ENCODE results near the gene PCDHGA3. TPM values are rescaled to one million over a fixed set of nuclear protein-coding genes. Genes with fewer than 3 reads are reported as not detected.

PCDHGA3 gene
- total RNA-seq, 2 donors from 2014 or later, result 4.3 TPM; not detected in 1

Other genes with a start within 250 kb of the PCDHGA3 start
- 10 to 100 TPM; 28.4 to 32.1 TPM for gene PCDHB2, start 249.2 kb upstream of the PCDHGA3 start, total RNA-seq
- gene PCDHB3, start 243.4 kb upstream of the PCDHGA3 start, total RNA-seq, result 10 to 100 TPM in 1 of 2 donors, 1 to 10 TPM in 1; 4.3 to 17.7 TPM
- gene PCDHB4, start 222.0 kb upstream of the PCDHGA3 start, total RNA-seq, result 1 to 10 TPM; 1.7 to 3.3 TPM
- 10 to 100 TPM in 1 of 2 donors, 1 to 10 TPM in 1; 2.4 to 43.5 TPM for gene PCDHB5, start 208.6 kb upstream of the PCDHGA3 start, total RNA-seq
- gene PCDHB6, start 193.8 kb upstream of the PCDHGA3 start, total RNA-seq, result 1 to 10 TPM in 1 of 2 donors, under 1 TPM in 1; 0.66 to 2.0 TPM
- gene PCDHB7, start 171.2 kb upstream of the PCDHGA3 start, total RNA-seq, result under 1 TPM; 0.42 to 0.75 TPM
- 1 to 10 TPM in 1 of 2 donors, under 1 TPM in 1; 0.71 to 3.6 TPM for gene PCDHB8, start 166.0 kb upstream of the PCDHGA3 start, total RNA-seq
- 10 to 100 TPM in 1 of 2 donors, 1 to 10 TPM in 1; 9.7 to 14.8 TPM for gene PCDHB16, start 161.4 kb upstream of the PCDHGA3 start, total RNA-seq
- 1 to 10 TPM; 3.2 to 5.1 TPM for gene PCDHB9, start 156.7 kb upstream of the PCDHGA3 start, total RNA-seq
- 1 to 10 TPM; 2.9 to 3.5 TPM for gene PCDHB10, start 151.5 kb upstream of the PCDHGA3 start, total RNA-seq
- 1 to 10 TPM; 2.6 to 4.7 TPM for gene PCDHB11, start 144.2 kb upstream of the PCDHGA3 start, total RNA-seq
- 1 to 10 TPM; 1.6 to 5.0 TPM for gene PCDHB12, start 135.1 kb upstream of the PCDHGA3 start, total RNA-seq
- 1 to 10 TPM; 1.8 to 3.3 TPM for gene PCDHB13, start 129.9 kb upstream of the PCDHGA3 start, total RNA-seq
- gene PCDHB14, start 120.5 kb upstream of the PCDHGA3 start, total RNA-seq, result 1 to 10 TPM; 2.6 to 2.8 TPM
- 1 to 10 TPM; 3.7 to 9.8 TPM for gene PCDHB15, start 98.4 kb upstream of the PCDHGA3 start, total RNA-seq
- under 1 TPM; 0.55 to 0.68 TPM for gene SLC25A2, start 39.8 kb upstream of the PCDHGA3 start, total RNA-seq
- gene TAF7, start 23.0 kb upstream of the PCDHGA3 start, total RNA-seq, result 10 to 100 TPM; 85.4 to 99.0 TPM
- gene PCDHGA1, start 13.3 kb upstream of the PCDHGA3 start, total RNA-seq, result 1 to 10 TPM in 1 of 2 donors, under 1 TPM in 1; 0.38 to 2.2 TPM
- 1 to 10 TPM in 1 of 2 donors, under 1 TPM in 1; 0.09 to 2.0 TPM for gene PCDHGA2, start 5.1 kb upstream of the PCDHGA3 start, total RNA-seq
- gene PCDHGB1, start 6.3 kb downstream of the PCDHGA3 start, total RNA-seq, result 1 to 10 TPM; 1.4 to 6.6 TPM
- gene PCDHGA4, start 11.2 kb downstream of the PCDHGA3 start, total RNA-seq, result 1 to 10 TPM in 1 of 2 donors, under 1 TPM in 1; 0.86 to 5.0 TPM
- gene PCDHGB2, start 16.2 kb downstream of the PCDHGA3 start, total RNA-seq, result 1 to 10 TPM; 1.6 to 5.2 TPM
- 1 to 10 TPM in 1 of 2 donors, under 1 TPM in 1; 0.51 to 3.0 TPM for gene PCDHGA5, start 20.3 kb downstream of the PCDHGA3 start, total RNA-seq
- gene PCDHGB3, start 26.4 kb downstream of the PCDHGA3 start, total RNA-seq, result 1 to 10 TPM in 1 of 2 donors, under 1 TPM in 1; 0.40 to 4.6 TPM
- 1 to 10 TPM in 1 of 2 donors, under 1 TPM in 1; 0.55 to 3.8 TPM for gene PCDHGA6, start 30.1 kb downstream of the PCDHGA3 start, total RNA-seq
- 1 to 10 TPM in 1 of 2 donors, under 1 TPM in 1; 0.40 to 1.9 TPM for gene PCDHGA7, start 38.9 kb downstream of the PCDHGA3 start, total RNA-seq
- 10 to 100 TPM; 10.7 to 13.9 TPM for gene PCDHGB4, start 43.9 kb downstream of the PCDHGA3 start, total RNA-seq
- 1 to 10 TPM; 1.1 to 3.0 TPM for gene PCDHGA8, start 48.8 kb downstream of the PCDHGA3 start, total RNA-seq
- 10 to 100 TPM in 1 of 2 donors, 1 to 10 TPM in 1; 1.3 to 17.3 TPM for gene PCDHGB5, start 54.1 kb downstream of the PCDHGA3 start, total RNA-seq
- gene PCDHGA9, start 58.9 kb downstream of the PCDHGA3 start, total RNA-seq, result 1 to 10 TPM in 1 of 2 donors, under 1 TPM in 1; 0.89 to 7.3 TPM
- 10 to 100 TPM in 1 of 2 donors, 1 to 10 TPM in 1; 8.3 to 10.8 TPM for gene PCDHGB6, start 64.2 kb downstream of the PCDHGA3 start, total RNA-seq
- gene PCDHGA10, start 69.2 kb downstream of the PCDHGA3 start, total RNA-seq, result 10 to 100 TPM in 1 of 2 donors, 1 to 10 TPM in 1; 3.2 to 20.7 TPM
- 10 to 100 TPM; 15.3 to 19.3 TPM for gene PCDHGB7, start 73.8 kb downstream of the PCDHGA3 start, total RNA-seq
- gene PCDHGA11, start 77.2 kb downstream of the PCDHGA3 start, total RNA-seq, result 10 to 100 TPM in 1 of 2 donors, 1 to 10 TPM in 1; 8.5 to 10.6 TPM
- gene PCDHGA12, start 86.7 kb downstream of the PCDHGA3 start, total RNA-seq, result 1 to 10 TPM; 1.4 to 4.1 TPM
- 10 to 100 TPM; 13.9 to 27.6 TPM for gene PCDHGC3, start 132.1 kb downstream of the PCDHGA3 start, total RNA-seq
- gene PCDHGC4, start 141.2 kb downstream of the PCDHGA3 start, total RNA-seq, result 1 to 10 TPM; 2.6 to 3.0 TPM
- 1 to 10 TPM in 1 of 2 donors, under 1 TPM in 1; 0.71 to 1.8 TPM for gene PCDHGC5, start 145.3 kb downstream of the PCDHGA3 start, total RNA-seq

All from endodermal cell (in vitro differentiated cells).